Heart left ventricle (tissue), 16 donors: ENCODE measurements around the gene PCK1. TPM values are rescaled to one million over a fixed set of nuclear protein-coding genes. Genes with fewer than 3 reads are reported as not detected.
"Not testable (repeated sequence)": the region's sequence is repeated elsewhere in the genome, so short reads cannot be mapped to it uniquely, and the experiment has no call there.

Experiments
- ATAC-seq, 4 donors: fragments of 200-7000 bp; cut with Tn5 transposase; one replicate each; pipeline ENCODE4 v1.9.1; 2020 to 2022; ENCODE audit warnings: moderate library complexity in 4 of 4, mild to moderate bottlenecking in 3 of 4, moderate number of reproducible peaks in 1 of 4
- DNase-seq, 5 donors: peaks; one replicate each; pipeline ENCODE4 v3.0.0-alpha.2; 2020
- H3K27ac ChIP-seq, 12 donors: fragments of 200-600 bp; sonication (generic) in 4 of 12; one replicate each; pipeline versions ENCODE4 v1.5.0 to v1.8.0; 2016 to 2022; ENCODE audit warnings: mild to moderate bottlenecking in 2 of 12
- H3K27me3 ChIP-seq, 9 donors: fragments of 200-600 bp; sonication (generic) in 2 of 9; one replicate each; pipeline versions ENCODE4 v1.5.1 to v1.8.0; 2016 to 2022; ENCODE audit warnings: mild to moderate bottlenecking in 3 of 9
- H3K36me3 ChIP-seq, 9 donors: fragments of 200-600 bp; sonication (generic) in 2 of 9; one replicate each; pipeline versions ENCODE4 v1.5.0 to v1.8.0; 2018 to 2022; ENCODE audit warnings: mild to moderate bottlenecking in 2 of 9
- H3K4me1 ChIP-seq, 12 donors: fragments of 200-600 bp; sonication (generic) in 4 of 12; one replicate each; pipeline versions ENCODE4 v1.5.0 to v1.8.0; 2016 to 2022; ENCODE audit warnings: mild to moderate bottlenecking in 3 of 12
- H3K4me3 ChIP-seq, 12 donors: fragments of 200-600 bp; sonication (generic) in 4 of 12; one replicate each; pipeline versions ENCODE4 v1.5.0 to v1.8.0; 2017 to 2022; ENCODE audit warnings: mild to moderate bottlenecking in 9 of 12, moderate library complexity in 4 of 12
- H3K9me3 ChIP-seq, 12 donors: fragments of 200-600 bp; sonication (generic) in 4 of 12; one replicate each; pipeline versions ENCODE4 v1.5.0 to v1.8.0; 2016 to 2022; ENCODE audit warnings: mild to moderate bottlenecking in 1 of 12
- CTCF ChIP-seq, 12 donors: fragments of 200-600 bp; sonication (generic) in 4 of 12; IDR thresholded peaks; one replicate each; pipeline versions ENCODE4 v1.5.0 to v1.8.0; 2018 to 2022; ENCODE audit warnings: antibody characterized with exemption in 12 of 12, mild to moderate bottlenecking in 5 of 12
- POLR2A ChIP-seq, 2 donors: fragments of 450-650 bp; IDR thresholded peaks; one replicate each; pipeline ENCODE4 v1.6.1; 2017; ENCODE audit warnings: antibody characterized with exemption in 2 of 2, mild to moderate bottlenecking in 2 of 2, moderate library complexity in 2 of 2
- WGBS, 4 donors: extraction: QIAGEN DNeasy Blood & Tissue Kit in 2 of 4; methylation state at CpG; one replicate each; pipeline versions ENCODE4 v1.1.5 to v1.1.7; 2013 to 2018; 5-methylcytosine and 5-hydroxymethylcytosine counted together
- intact Hi-C, 10 donors: fragments of 100-400 bp; cut with DNase I; formaldehyde crosslinking; loops; one replicate each; pipeline versions ENCODE4 v1.11.1 to v1.14.2; 2022
- long read RNA-seq, 3 donors: library from polyadenylated mRNA; unstranded; transcript quantifications; one replicate each; pipeline ENCODE4 v2.0.0, GENCODE V29; 2020 to 2021
- polyA plus RNA-seq, 2 donors: library from polyadenylated mRNA; stranded (reverse); fragments of 200-250 nt; gene quantifications; one replicate each; pipeline ENCODE4 v1.2.3, GENCODE V29; 2013
- total RNA-seq, 9 donors: library from RNA; depleted of rRNA in 2 of 9; stranded (reverse); fragments of >200 nt in 2 of 9; fragmentation: NEBNext Ultra II Directional in 3 of 9; extraction: Animal tissue kit (Norgen Biotek cat#: 25700) in 3 of 9; gene quantifications; one replicate each; pipeline versions ENCODE4 v1.1.0 to v1.2.4, GENCODE V29; 2016 to 2023
- donor health status: ischemic (EF 13 %, LVEDD 7.1; RV severe dilation, severe dysfunction).
- donor health status: healthy with polysubstance abuse.
- donor health status: DM: no; HTN: yes; CAD: no.
- donor health status: DM: no; HTN: no; CAD: no.
- donor health status: ischemic (EF 25% LVEDD 6.9; RV normal size, moderate dysfunction).
- donor health status: ischemic (EF 25% LVEDD 5.7; RV mildly dilated, moderate dysfunction).
- donor health status: healthy.
- donor health status: DM: yes; HTN: yes; CAD: no.
- donor health status: ischemic (EF 35%, LVEDD 5.7; RV mildly dilated, moderate dysfunction).
- donor health status: nonischemic (EF 11% LVEDD 7.7; RV severe dilation, severe dysfunction).
- donor health status: DM: yes; HTN: yes; CAD: no.
- donor health status: PGD.
- donor health status: ischemic (EF 29% LVEDD 5.4; RV normal size, mild dysfunction).
- donor health status: nonischemic (EF 23%, LVEDD 6.1; RV moderate dilation, normal function).

PCK1 gene
- total RNA-seq (10 to 100 TPM in 1 of 9 donors, 1 to 10 TPM in 1, under 1 TPM in 5, not detected in 2; 0.13 to 22.0 (median 0.24) TPM), polyA plus RNA-seq (under 1 TPM; 0.42 to 0.55 TPM)
- long read RNA-seq, donor 1 = 0 reads
- long read RNA-seq, donor 2 = 0 reads
- long read RNA-seq, donor 3 = 0 reads

- Histone ChIP-seq H3K4me1 (peaks cover 0 to 3% (median 0%) of the 10 kb centered on the region in 12 donors), H3K9me3 (no peaks in the 10 kb centered on the region), H3K27me3 (peaks cover 0 to 49% (median 4%) of the 10 kb centered on the region in 9 donors), H3K4me3 (no peak within 1 kb of the TSS), H3K36me3 (no peaks in the 10 kb centered on the region), H3K27ac (no peak within 1 kb of the TSS)
- intact Hi-C loops = no loop called here
- 50 to 59% (median 55%) methylated on average over 14 of the region's 14 CpGs for WGBS, 4 donors
- peak; percentile 42 to 70 (median 53) for DNase-seq
- no peak for TF ChIP-seq CTCF (IDR thresholded peaks at IDR 0.05)
- no peak for TF ChIP-seq POLR2A (IDR thresholded peaks at IDR 0.05)
- peak; percentile 51 to 83 (median 70) for ATAC-seq
These were observed at the start of gene PCK1 for GRCh38 chr20:57560554-57561355. Gene PCK1 (plus strand): TSS chr20:57561110. CDS start chr20:57561412, 302 bp downstream.

- not testable (repeated sequence) for H3K4me1 ChIP-seq, DNase-seq, H3K36me3 ChIP-seq, H3K4me3 ChIP-seq, H3K27ac ChIP-seq, H3K9me3 ChIP-seq, ATAC-seq
- H3K27me3 ChIP-seq = peaks cover 0 to 39% (median 0%) of the 10 kb centered on the region in 9 donors
- whole genome bisulfite sequencing, 4 donors = 91 to 95% (median 92%) methylated on average over 7 of the region's 7 CpGs
- intact Hi-C loops = loop anchor here in 3 of 10 donors (5.0 kb wide), 2 partner anchors 576 to 701 kb away; no protein-coding TSS in a partner anchor
These were observed 49.2 kb upstream of the PCK1 start for GRCh38 chr20:57511709-57512108.

- H3K27ac ChIP-seq = no peak overlapping the region
- intact Hi-C loops = loop anchor here in 3 of 10 donors (5.0 kb wide), 2 partner anchors 575 to 700 kb away; no protein-coding TSS in a partner anchor
- WGBS, 4 donors = 71 to 93% (median 75%) methylated on average over 5 of the region's 5 CpGs
- DNase-seq = no peak
- peaks cover 0 to 33% (median 0%) of the 10 kb centered on the region in 9 donors for H3K27me3 ChIP-seq
- H3K36me3 ChIP-seq = no peaks in the 10 kb centered on the region
- no peak overlapping the region for H3K4me3 ChIP-seq
- TF ChIP-seq POLR2A (IDR thresholded peaks at IDR 0.05) (no peak), CTCF (IDR thresholded peaks at IDR 0.05) (no peak)
- H3K9me3 ChIP-seq = no peaks in the 10 kb centered on the region
- ATAC-seq = no peak
- H3K4me1 ChIP-seq = peaks cover 0 to 7% (median 0%) of the 10 kb centered on the region in 12 donors
These were observed 48.5 kb upstream of the PCK1 start for GRCh38 chr20:57512432-57512831.

- DNase-seq = no peak
- H3K27ac ChIP-seq = no peak overlapping the region
- TF ChIP-seq POLR2A (IDR thresholded peaks at IDR 0.05) (no peak), CTCF (IDR thresholded peaks at IDR 0.05) (no peak)
- no peaks in the 10 kb centered on the region for H3K36me3 ChIP-seq
- no peaks in the 10 kb centered on the region for H3K9me3 ChIP-seq
- intact Hi-C loops = loop anchor here in 3 of 10 donors (5.0 kb wide), 2 partner anchors 574 to 699 kb away; no protein-coding TSS in a partner anchor
- H3K27me3 ChIP-seq = peaks cover 0 to 27% (median 0%) of the 10 kb centered on the region in 9 donors
- H3K4me1 ChIP-seq = peaks cover 0 to 7% (median 0%) of the 10 kb centered on the region in 12 donors
- no peak for ATAC-seq
- H3K4me3 ChIP-seq = no peak overlapping the region
- WGBS, 4 donors = 76 to 84% (median 83%) methylated on average over 1 of the region's 1 CpG
These were observed 47.7 kb upstream of the PCK1 start for GRCh38 chr20:57513199-57513598.
